SK-N-SH treated with all-trans-retinoic acid at 6 μM for 48 hours (cell line): ENCODE data around the gene PLEKHJ1.

Experiments
- ESRRG ChIP-seq: fragments of 250-450 bp; sonication (Bioruptor Pico); IDR thresholded peaks from 2 replicates; pipeline ENCODE4 v1.6.1; 2021; ENCODE audit warnings: mild to moderate bottlenecking
- OSR1 ChIP-seq: fragments of 250-450 bp; sonication (Bioruptor Pico); IDR thresholded peaks from 2 replicates; pipeline ENCODE4 v1.8.0; 2022; ENCODE audit warnings: moderate library complexity, mild to moderate bottlenecking, inconsistent platforms
- PATZ1 ChIP-seq: fragments of 250-450 bp; sonication (Bioruptor Pico); IDR thresholded peaks from 2 replicates; pipeline ENCODE4 v1.8.0; 2020; ENCODE audit warnings: mild to moderate bottlenecking, moderate library complexity, borderline replicate concordance
- POU6F1 ChIP-seq: fragments of 250-450 bp; sonication (Bioruptor Pico); IDR thresholded peaks from 2 replicates; pipeline ENCODE4 v1.8.0; 2021; ENCODE audit warnings: low read depth, mild to moderate bottlenecking, moderate library complexity, borderline replicate concordance
- RARB ChIP-seq: fragments of 250-450 bp; sonication (Bioruptor Pico); IDR thresholded peaks from 2 replicates; pipeline ENCODE4 v1.8.0; 2021; ENCODE audit warnings: mild to moderate bottlenecking, moderate library complexity
- SNAI2 ChIP-seq: fragments of 250-450 bp; sonication (Bioruptor Pico); IDR thresholded peaks from 2 replicates; pipeline ENCODE4 v1.5.0; 2020; ENCODE audit warnings: mild to moderate bottlenecking, moderate library complexity
- TCF4 ChIP-seq: fragments of 250-450 bp; sonication (Bioruptor Pico); IDR thresholded peaks from 2 replicates; pipeline ENCODE4 v1.8.0; 2021; ENCODE audit warnings: mild to moderate bottlenecking, moderate library complexity, borderline replicate concordance
- TOX ChIP-seq: fragments of 250-450 bp; sonication (Bioruptor Pico); IDR thresholded peaks from 2 replicates; pipeline ENCODE4 v1.8.0; 2021; ENCODE audit warnings: mild to moderate bottlenecking, moderate library complexity, borderline replicate concordance
- TSHZ2 ChIP-seq: fragments of 250-450 bp; sonication (Bioruptor Pico); IDR thresholded peaks from 2 replicates; pipeline ENCODE4 v1.5.0; 2020; ENCODE audit warnings: mild to moderate bottlenecking, moderate library complexity
- ZC3H10 ChIP-seq: fragments of 250-450 bp; sonication (Bioruptor Pico); IDR thresholded peaks from 2 replicates; pipeline ENCODE4 v1.5.1; 2021; ENCODE audit warnings: mild to moderate bottlenecking, moderate library complexity
- ZFP30 ChIP-seq: fragments of 450-650 bp; formaldehyde crosslinking; IDR thresholded peaks from 2 replicates; pipeline ENCODE4 v1.5.0; 2022; ENCODE audit warnings: mild to moderate bottlenecking, moderate library complexity
- ZNF70 ChIP-seq: fragments of 450-650 bp; formaldehyde crosslinking; IDR thresholded peaks from 2 replicates; pipeline ENCODE4 v1.5.0; 2020; ENCODE audit warnings: mild to moderate bottlenecking, moderate library complexity

- TF ChIP-seq TCF4 (CRISPR knock-in tag) (no peak), RARB (no peak), OSR1 (CRISPR knock-in tag) (no peak), ZFP30 (CRISPR knock-in tag) (no peak), SNAI2 (CRISPR knock-in tag) (no peak), POU6F1 (no peak), ESRRG (CRISPR knock-in tag) (no peak), ZC3H10 (CRISPR knock-in tag) (no peak), ZNF70 (CRISPR knock-in tag) (no peak), TOX (CRISPR knock-in tag) (no peak), TSHZ2 (CRISPR knock-in tag) (no peak), PATZ1 (no peak)
These were observed 12.2 kb upstream of the PLEKHJ1 start for GRCh38 chr19:2248136-2249009.
